GM12891 (cell line): Measurements from ENCODE around the gene MARCHF9.

Experiments used
- PAX5 ChIP-seq: IDR thresholded peaks from 2 replicates; pipeline ENCODE4 v1.6.1; 2011; ENCODE audit warnings: low read length, moderate library complexity, mild to moderate bottlenecking; ENCODE audit not compliant: insufficient read depth, severe bottlenecking
- POLR2A ChIP-seq: IDR thresholded peaks from 2 replicates; pipeline ENCODE4 v1.6.1; 2011; ENCODE audit warnings: low read depth, low read length, control low read depth
- POLR2AphosphoS5 ChIP-seq: IDR thresholded peaks from 2 replicates; pipeline ENCODE4 v1.6.1; 2011; ENCODE audit warnings: low read depth, low read length, control low read depth
- POU2F2 ChIP-seq: IDR thresholded peaks from 2 replicates; pipeline ENCODE4 v1.6.1; 2011; ENCODE audit warnings: low read depth, mild to moderate bottlenecking, control low read depth, low read length, moderate library complexity
- SPI1 ChIP-seq: IDR thresholded peaks from 2 replicates; pipeline ENCODE4 v1.6.1; 2011; ENCODE audit warnings: low read depth, low read length, control low read depth
- TAF1 ChIP-seq: IDR thresholded peaks from 2 replicates; pipeline ENCODE4 v1.6.1; 2011; ENCODE audit warnings: low read depth, low read length, control low read depth

DNA sequence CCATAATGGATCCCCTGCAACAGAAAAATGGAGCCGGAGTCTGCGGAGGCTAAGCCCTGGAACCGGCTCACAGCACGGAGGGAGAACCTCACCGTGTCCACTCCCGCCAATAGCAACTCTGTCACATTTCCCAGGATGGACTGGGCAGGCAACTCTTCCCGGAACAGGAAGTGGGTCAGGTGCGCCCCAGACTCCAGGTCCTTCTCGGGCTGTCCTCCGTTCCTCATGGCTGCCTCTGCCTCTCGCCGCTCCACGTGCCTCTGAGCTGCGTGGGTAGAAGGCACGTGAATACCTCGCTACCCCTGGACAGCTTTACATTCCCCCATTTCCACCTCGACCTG, 9.7 kb downstream of the MARCHF9 start:
- no peak for TF ChIP-seq POLR2A
- TF ChIP-seq POLR2AphosphoS5: no peak
- no peak for TF ChIP-seq TAF1
- TF ChIP-seq POU2F2: no peak
- no peak for TF ChIP-seq PAX5
- 0 out of 2 replicates have a peak, but pooled peaks have one; percentile 17 for TF ChIP-seq SPI1
